ENCODE measurements around the gene SPATA6.
"Not testable (repeated sequence)": the region's sequence is repeated elsewhere in the genome, so short reads cannot be mapped to it uniquely, and the experiment has no call there.

- not testable (repeated sequence) for TF ChIP-seq CTCF (IDR thresholded peaks at IDR 0.05; ENCODE audit: low read length); EZH2 (IDR thresholded peaks at IDR 0.05; ENCODE audit: borderline replicate concordance, low read length)
These were observed 36.5 kb downstream of the SPATA6 start for GRCh38 chr1:48435312-48436002.

All from OCI-LY1 (cell line).